AG04450 (cell line): ENCODE measurements around the gene ITPR1. TPM values are rescaled to one million over a fixed set of nuclear protein-coding genes. Genes with fewer than 3 reads are reported as not detected.

Source experiments
- CTCF ChIA-PET: fragments of 300-600, 350-600 bp; formaldehyde crosslinking; extraction: SDS; loops from one replicate; lab custom pipeline; 2022; ENCODE audit warnings: antibody characterized with exemption, inconsistent platforms; lab: Charles Lee
- POLR2A ChIA-PET: fragments of 350-600 bp; formaldehyde crosslinking; extraction: SDS; loops from one replicate; lab custom pipeline; 2021; ENCODE audit warnings: antibody characterized with exemption, inconsistent platforms; lab: Yijun Ruan, JAX
- DNase-seq: peaks from one replicate; pipeline ENCODE4 v3.0.0-alpha.2; 2011; ENCODE audit warnings: low read depth, low spot score
- H3K27ac ChIP-seq: one replicate; pipeline ENCODE4 v1.5.1; 2012; ENCODE audit warnings: low read depth, low read length, control low read depth
- H3K27me3 ChIP-seq: one replicate; pipeline ENCODE4 v1.6.0; 2012; ENCODE audit warnings: low read length; ENCODE audit not compliant: control insufficient read depth, insufficient read depth
- H3K4me3 ChIP-seq: 2 replicates; pipeline ENCODE4 v1.5.1; 2011; ENCODE audit warnings: mild to moderate bottlenecking, low read depth, low read length, control low read depth
- H3K9me3 ChIP-seq: 2 replicates; pipeline ENCODE4 v1.5.1; 2012; ENCODE audit warnings: low read length; ENCODE audit not compliant: control insufficient read depth, insufficient read depth
- CTCF ChIP-seq: IDR thresholded peaks from 2 replicates; pipeline ENCODE4 v1.5.1; 2011; ENCODE audit warnings: low read depth, low read length, control low read depth, inconsistent platforms
- polyA plus RNA-seq: library from polyadenylated mRNA; depleted of rRNA; stranded (reverse); fragments of >200 nt; gene quantifications from 2 replicates; pipeline ENCODE4 v1.2.3, GENCODE V29; 2011

The ITPR1 gene
- polyA plus RNA-seq, 1 experiment: 7.4 TPM

DNA sequence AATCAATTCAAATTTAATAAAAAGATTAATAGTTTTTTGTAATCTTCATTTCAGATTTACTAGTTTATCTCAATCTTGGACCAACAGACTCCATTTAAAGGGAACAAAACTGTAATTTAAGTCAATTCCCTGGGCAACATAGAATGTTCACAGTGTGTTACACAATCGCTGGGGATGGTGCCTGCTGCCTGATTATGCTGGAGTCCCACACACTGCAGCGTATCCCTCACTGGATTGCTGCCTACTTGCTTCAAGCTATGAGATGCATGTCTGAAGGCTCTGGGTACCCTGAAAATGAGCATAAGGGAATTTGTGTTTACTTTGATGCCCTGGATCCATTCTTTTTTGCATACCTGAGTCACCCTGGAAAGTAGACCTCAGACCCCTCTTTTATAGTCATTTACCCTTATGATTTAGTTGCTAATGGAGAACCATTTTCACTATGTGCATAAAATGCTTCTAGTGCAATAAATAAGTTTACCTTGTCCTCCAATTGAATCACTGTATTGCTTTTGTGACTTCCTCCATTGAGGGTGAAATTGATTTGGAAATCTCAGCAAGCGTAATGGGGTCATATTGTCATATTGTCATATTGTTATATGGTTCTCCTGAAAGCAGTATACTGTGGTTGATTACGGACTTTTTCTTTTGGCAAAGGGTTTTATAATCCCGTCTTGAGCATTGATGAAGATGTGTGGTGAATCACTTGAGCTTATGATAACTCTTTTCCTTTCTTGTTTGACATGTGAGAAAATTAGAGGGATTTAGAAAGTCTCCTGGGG, 35.9 kb downstream of the ITPR1 start:
- Histone ChIP-seq H3K27ac (no peak overlapping the region), H3K27me3 (no peaks in the 10 kb centered on the region), H3K4me3 (no peak overlapping the region), H3K9me3 (no peaks in the 10 kb centered on the region)
- ChIA-PET POLR2A (no interaction called here), CTCF (interaction anchor here (1.3 kb wide), 1 partner anchor 178 kb away, joined by 3 read pairs; no protein-coding TSS in a partner anchor)
- DNase-seq: no peak
- no peak for TF ChIP-seq CTCF

GRCh38 chr3:4529876-4530588, 36.9 kb downstream of the ITPR1 start:
- POLR2A ChIA-PET: interaction anchor here (0.5 kb wide), 1 partner anchor 37 kb away, joined by 3 read pairs; the partner anchor contains the start of gene ITPR1
- H3K9me3 ChIP-seq: no peaks in the 10 kb centered on the region
- H3K27ac ChIP-seq: no peak overlapping the region
- no peak for TF ChIP-seq CTCF
- no peak for DNase-seq
- no peak overlapping the region for H3K4me3 ChIP-seq
- CTCF ChIA-PET: no interaction called here
- no peaks in the 10 kb centered on the region for H3K27me3 ChIP-seq

DNA sequence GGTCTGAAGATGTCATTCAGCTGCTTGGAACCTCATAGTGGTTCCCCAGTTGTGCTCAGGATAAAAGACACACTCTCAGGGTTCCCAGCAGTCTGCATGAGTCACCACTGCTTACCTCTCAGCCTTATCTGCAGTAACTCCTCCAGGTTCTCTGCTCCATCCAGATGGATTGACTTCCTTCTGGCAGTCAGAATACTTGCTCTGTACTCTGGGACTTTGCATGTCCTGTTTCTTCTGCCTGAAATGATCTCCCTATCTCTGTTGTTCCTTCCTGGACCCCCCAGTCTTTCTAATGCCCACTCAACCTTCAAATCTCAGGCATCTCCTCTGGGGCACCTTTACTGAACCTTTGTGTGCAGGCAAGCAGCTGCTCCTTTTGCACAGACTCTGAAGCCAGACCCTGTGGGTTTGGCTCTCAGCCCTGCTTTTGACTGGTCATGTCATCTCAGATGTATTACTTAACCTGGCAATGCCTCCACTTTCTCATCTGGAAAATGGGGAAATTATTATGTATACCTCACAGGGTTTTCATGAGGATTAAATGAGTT, 38.4 kb downstream of the ITPR1 start:
- Histone ChIP-seq H3K9me3 (no peaks in the 10 kb centered on the region), H3K27ac (no peak overlapping the region), H3K27me3 (no peaks in the 10 kb centered on the region), H3K4me3 (no peak overlapping the region)
- DNase-seq: no peak
- CTCF ChIA-PET: no interaction called here
- TF ChIP-seq CTCF: no peak
- POLR2A ChIA-PET: no interaction called here

DNA sequence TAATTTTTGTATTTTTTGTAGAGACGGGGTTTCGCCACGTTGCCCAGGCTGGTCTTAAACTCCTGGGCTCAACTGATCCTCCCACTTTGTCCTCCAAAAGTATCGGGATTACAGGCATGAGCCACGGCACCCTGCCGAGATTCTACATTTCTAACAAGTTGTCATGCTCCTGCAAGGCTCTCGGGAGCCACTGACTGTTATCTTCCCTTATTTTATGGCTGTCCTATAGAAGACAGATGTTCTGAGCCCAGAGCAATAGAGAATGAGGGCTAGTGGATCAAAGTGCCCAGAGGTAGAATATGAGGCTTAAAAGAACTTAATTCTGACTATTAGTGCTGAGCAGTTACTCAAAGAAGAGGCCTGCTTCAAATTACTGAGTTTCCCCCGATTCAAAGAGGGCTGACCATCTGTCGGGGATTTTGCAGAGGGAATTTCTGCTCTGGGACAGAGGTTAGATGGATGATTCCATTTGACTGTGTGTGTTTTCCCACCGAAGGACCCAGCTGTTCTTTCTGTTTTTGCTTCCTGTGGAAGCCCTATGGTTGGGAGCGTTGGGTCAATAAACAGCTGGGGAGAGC, 39.5 kb downstream of the ITPR1 start:
- Histone ChIP-seq H3K27ac (no peak overlapping the region), H3K27me3 (no peaks in the 10 kb centered on the region), H3K9me3 (no peaks in the 10 kb centered on the region), H3K4me3 (no peak overlapping the region)
- DNase-seq: no peak
- ChIA-PET POLR2A (no interaction called here), CTCF (interaction anchor here (0.7 to 2.2 kb wide), 2 partner anchors 101 to 182 kb away, joined by 4 to 10 read pairs; no protein-coding TSS in a partner anchor)
- TF ChIP-seq CTCF: no peak
